ENCODE results near the gene TENT4B. TPM values are rescaled to one million over a fixed set of nuclear protein-coding genes. Genes with fewer than 3 reads are reported as not detected.

TENT4B gene
- total RNA-seq, 1 experiment from 2014 or later, result 16.9 TPM

- TF ChIP-seq POLR2A (IDR thresholded peaks at IDR 0.05; ENCODE audit: borderline replicate concordance, extremely low read depth, insufficient read depth, insufficient read length) (no peak), ZNF274 (IDR thresholded peaks at IDR 0.05; ENCODE audit: low read depth, low read length) (no peak), YY1 (IDR thresholded peaks at IDR 0.05; ENCODE audit: extremely low read depth, insufficient replicate concordance, low read depth, low read length) (no peak), TCF7L2 (IDR thresholded peaks at IDR 0.05; ENCODE audit: borderline replicate concordance, extremely low read depth, insufficient read depth, insufficient read length) (no peak), EZH2 (IDR thresholded peaks at IDR 0.05) (no peak), FOSL1 (IDR thresholded peaks at IDR 0.05; ENCODE audit: low read depth) (no peak), ATF3 (IDR thresholded peaks at IDR 0.05) (no peak)
- TF ChIP-seq, protein P1, sequence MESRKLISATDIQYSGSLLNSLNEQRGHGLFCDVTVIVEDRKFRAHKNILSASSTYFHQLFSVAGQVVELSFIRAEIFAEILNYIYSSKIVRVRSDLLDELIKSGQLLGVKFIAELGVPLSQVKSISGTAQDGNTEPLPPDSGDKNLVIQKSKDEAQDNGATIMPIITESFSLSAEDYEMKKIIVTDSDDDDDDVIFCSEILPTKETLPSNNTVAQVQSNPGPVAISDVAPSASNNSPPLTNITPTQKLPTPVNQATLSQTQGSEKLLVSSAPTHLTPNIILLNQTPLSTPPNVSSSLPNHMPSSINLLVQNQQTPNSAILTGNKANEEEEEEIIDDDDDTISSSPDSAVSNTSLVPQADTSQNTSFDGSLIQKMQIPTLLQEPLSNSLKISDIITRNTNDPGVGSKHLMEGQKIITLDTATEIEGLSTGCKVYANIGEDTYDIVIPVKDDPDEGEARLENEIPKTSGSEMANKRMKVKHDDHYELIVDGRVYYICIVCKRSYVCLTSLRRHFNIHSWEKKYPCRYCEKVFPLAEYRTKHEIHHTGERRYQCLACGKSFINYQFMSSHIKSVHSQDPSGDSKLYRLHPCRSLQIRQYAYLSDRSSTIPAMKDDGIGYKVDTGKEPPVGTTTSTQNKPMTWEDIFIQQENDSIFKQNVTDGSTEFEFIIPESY (IDR thresholded peaks at IDR 0.05; ENCODE audit: extremely low read depth, insufficient replicate concordance, low read length), result no peak
- TF ChIP-seq, protein P2, sequence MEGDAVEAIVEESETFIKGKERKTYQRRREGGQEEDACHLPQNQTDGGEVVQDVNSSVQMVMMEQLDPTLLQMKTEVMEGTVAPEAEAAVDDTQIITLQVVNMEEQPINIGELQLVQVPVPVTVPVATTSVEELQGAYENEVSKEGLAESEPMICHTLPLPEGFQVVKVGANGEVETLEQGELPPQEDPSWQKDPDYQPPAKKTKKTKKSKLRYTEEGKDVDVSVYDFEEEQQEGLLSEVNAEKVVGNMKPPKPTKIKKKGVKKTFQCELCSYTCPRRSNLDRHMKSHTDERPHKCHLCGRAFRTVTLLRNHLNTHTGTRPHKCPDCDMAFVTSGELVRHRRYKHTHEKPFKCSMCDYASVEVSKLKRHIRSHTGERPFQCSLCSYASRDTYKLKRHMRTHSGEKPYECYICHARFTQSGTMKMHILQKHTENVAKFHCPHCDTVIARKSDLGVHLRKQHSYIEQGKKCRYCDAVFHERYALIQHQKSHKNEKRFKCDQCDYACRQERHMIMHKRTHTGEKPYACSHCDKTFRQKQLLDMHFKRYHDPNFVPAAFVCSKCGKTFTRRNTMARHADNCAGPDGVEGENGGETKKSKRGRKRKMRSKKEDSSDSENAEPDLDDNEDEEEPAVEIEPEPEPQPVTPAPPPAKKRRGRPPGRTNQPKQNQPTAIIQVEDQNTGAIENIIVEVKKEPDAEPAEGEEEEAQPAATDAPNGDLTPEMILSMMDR (IDR thresholded peaks at IDR 0.05 in 2 of 3, conservative IDR thresholded peaks at IDR 0.05 in 1 of 3; ENCODE audit: borderline replicate concordance in 1 of 3, insufficient read depth in 1 of 3, low read depth in 2 of 3, low read length in 2 of 3), result no peak
- no peak for DNase-seq (ENCODE audit: low read depth, low spot score)
- H3K27ac ChIP-seq (ENCODE audit: low read depth, low read length), result no peak overlapping the region
Measured at GRCh38 chr16:50139580-50139979, 13.5 kb upstream of the TENT4B start.

More at GRCh38 chr16:50139580-50139979, 13.5 kb upstream of the TENT4B start:
- Histone ChIP-seq H4K20me1 (ENCODE audit: insufficient read depth) (no peaks in the 10 kb centered on the region), H3K79me2 (ENCODE audit: insufficient read depth, low read length) (no peaks in the 10 kb centered on the region), H3K4me3 (replicated peaks in 1 of 2; ENCODE audit: low read depth in 1 of 2, low read length in 2 of 2) (no peak overlapping the region), H3K4me1 (ENCODE audit: control insufficient read depth in 1 of 2, insufficient read depth in 2 of 2, low read length in 2 of 2) (no peaks in the 10 kb centered on the region), H3K9me3 (ENCODE audit: control insufficient read depth in 1 of 2, insufficient read depth in 1 of 2, low read depth in 1 of 2, low read length in 2 of 2) (no peaks in the 10 kb centered on the region), H3K9me2 (ENCODE audit: insufficient read depth) (no peaks in the 10 kb centered on the region), H3K36me3 (ENCODE audit: control insufficient read depth in 1 of 2, insufficient read depth in 2 of 2, low read length in 2 of 2) (no peaks in the 10 kb centered on the region), H2AFZ (ENCODE audit: low read depth, low read length, poor library complexity, severe bottlenecking) (no peak overlapping the region), H3K4me2 (ENCODE audit: low read length) (no peak overlapping the region), H3K27me3 (ENCODE audit: insufficient read depth, low read length) (no peaks in the 10 kb centered on the region), H3K9ac (ENCODE audit: low read length) (no peak overlapping the region)
- CTCF ChIA-PET, result no interaction called here
- ATAC-seq, result no peak
- POLR2A ChIA-PET, result no interaction called here
- BruUV-seq (replicated peaks), result no TSS peak
- RAD21 ChIA-PET (ENCODE audit: low non-redundant PET in 1 of 2, low total read pairs in 2 of 2, uncharacterized antibody in 2 of 2, unreplicated experiment in 2 of 2), result no interaction called here
- intact Hi-C loops (cut with micrococcal nuclease), result loop anchor here (10.0 kb wide), 1 partner anchor 535 kb away; no protein-coding TSS in a partner anchor

Measured in HCT116 (cell line).